Endothelial cell of umbilical vein (primary cell): ENCODE measurements around the gene LZTS2. TPM values are rescaled to one million over a fixed set of nuclear protein-coding genes. Genes with fewer than 3 reads are reported as not detected.

Source experiments
- BruUV-seq: library from RNA; stranded (reverse); fragments of 400-500 nt; replicated peaks from 2 replicates; lab custom pipeline; 2021; lab: Mats Ljungman, UMichigan
- CTCF ChIA-PET: fragments of 300-600, 350-600 bp; sonication (Branson Sonifier 250); formaldehyde crosslinking; loops from one replicate; lab custom pipeline; 2021; ENCODE audit warnings: antibody characterized with exemption, inconsistent platforms; lab: Charles Lee
- POLR2A ChIA-PET: fragments of 300-600, 350-600 bp; sonication (Branson Sonifier 250); formaldehyde crosslinking; loops from one replicate; lab custom pipeline; 2021; ENCODE audit warnings: antibody characterized with exemption, inconsistent platforms; lab: Charles Lee
- DNase-seq: peaks from one replicate; pipeline ENCODE4 v3.0.0-alpha.2; 2011; ENCODE audit warnings: low read depth, low spot score
- FAIRE-seq: peaks from 2 replicates; lab custom pipeline; 2011; peaks lifted over from hg19 to GRCh38; lab: Jason Lieb, UNC
- H2AFZ ChIP-seq: 2 replicates; pipeline ENCODE4 v1.6.0; 2012; ENCODE audit warnings: low read depth, low read length, control low read depth, inconsistent platforms
- H3K27ac ChIP-seq: 2 replicates; pipeline ENCODE4 v1.5.1; 2011; ENCODE audit warnings: low read depth, mild to moderate bottlenecking, control low read depth, low read length, moderate library complexity; ENCODE audit not compliant: insufficient read depth
- H3K27me3 ChIP-seq, 2 experiments: 2 replicates each; pipeline versions ENCODE4 v1.6.0 to v1.6.1; 2011; ENCODE audit warnings: low read length in 2 of 2, mixed read lengths in 1 of 2; ENCODE audit not compliant: control insufficient read depth in 2 of 2, insufficient read depth in 2 of 2
- H3K36me3 ChIP-seq, 2 experiments: 2 replicates in 1 of 2; 3 replicates in 1 of 2; pipeline ENCODE4 v1.5.1; 2011; ENCODE audit warnings: low read length in 2 of 2, mild to moderate bottlenecking in 1 of 2, moderate library complexity in 1 of 2; ENCODE audit not compliant: control insufficient read depth in 2 of 2, insufficient read depth in 2 of 2; ENCODE audit errors: extremely low read depth in 1 of 2
- H3K4me1 ChIP-seq: 3 replicates; pipeline ENCODE4 v1.5.1; 2011; ENCODE audit warnings: mild to moderate bottlenecking, low read length; ENCODE audit not compliant: control insufficient read depth, insufficient read depth; ENCODE audit errors: extremely low read depth
- H3K4me2 ChIP-seq: 2 replicates; pipeline ENCODE4 v1.6.1; 2011; ENCODE audit warnings: low read length, control low read depth, mixed read lengths; ENCODE audit not compliant: insufficient read depth
- H3K4me3 ChIP-seq, 3 experiments: fragments of 200-600 bp in 1 of 3; sonication (generic), shearing (Covaris generic) in 1 of 3; replicated peaks in 1 of 3; 2 replicates each; pipeline ENCODE4 v1.5.1; 2011 to 2016; ENCODE audit warnings: control low read depth in 3 of 3, low read length in 3 of 3, mild to moderate bottlenecking in 2 of 3, inconsistent platforms in 1 of 3, low read depth in 1 of 3, moderate library complexity in 1 of 3; ENCODE audit not compliant: insufficient read depth in 1 of 3
- H3K79me2 ChIP-seq: 2 replicates; pipeline ENCODE4 v1.6.0; 2012; ENCODE audit warnings: low read length, inconsistent platforms; ENCODE audit not compliant: control insufficient read depth, insufficient read depth
- H3K9ac ChIP-seq: replicated peaks from 2 replicates; pipeline ENCODE3; 2011; ENCODE audit warnings: low read length, control low read depth; ENCODE audit not compliant: insufficient read depth; ENCODE audit errors: extremely low read depth
- H3K9me1 ChIP-seq: replicated peaks from 3 replicates; pipeline ENCODE4 v1.6.0; 2011; ENCODE audit warnings: mild to moderate bottlenecking, low read length; ENCODE audit not compliant: control insufficient read depth, insufficient read depth; ENCODE audit errors: extremely low read depth
- H3K9me3 ChIP-seq: replicated peaks from 2 replicates; pipeline ENCODE4 v1.5.1; 2012; ENCODE audit warnings: low read length, inconsistent platforms; ENCODE audit not compliant: control insufficient read depth, insufficient read depth
- H4K20me1 ChIP-seq: replicated peaks from 2 replicates; pipeline ENCODE3; 2011; ENCODE audit warnings: mild to moderate bottlenecking, low read length; ENCODE audit not compliant: control insufficient read depth, insufficient read depth; ENCODE audit errors: extremely low read depth
- CTCF ChIP-seq, 2 donors: IDR thresholded peaks; 1 replicate in 1 of 2; 2 replicates in 1 of 2; pipeline ENCODE4 v1.5.1; 2011; ENCODE audit warnings: low read length in 2 of 2, mild to moderate bottlenecking in 2 of 2, moderate library complexity in 2 of 2, control low read depth in 1 of 2, inconsistent platforms in 1 of 2, low read depth in 1 of 2; ENCODE audit not compliant: insufficient read depth in 1 of 2; ENCODE audit errors: extremely low read depth in 1 of 2
- EZH2 ChIP-seq: IDR thresholded peaks from 2 replicates; pipeline ENCODE4 v1.6.1; 2012; ENCODE audit warnings: borderline replicate concordance, low read depth, mild to moderate bottlenecking, moderate library complexity, low read length, inconsistent platforms; ENCODE audit not compliant: severe bottlenecking
- FOS ChIP-seq: IDR thresholded peaks from 2 replicates; pipeline ENCODE4 v1.6.1; 2011; ENCODE audit warnings: mild to moderate bottlenecking, low read length, moderate library complexity, borderline replicate concordance; ENCODE audit not compliant: insufficient read depth
- GATA2 ChIP-seq: IDR thresholded peaks from 2 replicates; pipeline ENCODE4 v1.7.0; 2011; ENCODE audit warnings: low read depth, mild to moderate bottlenecking, moderate library complexity, mixed read lengths, low read length; ENCODE audit not compliant: insufficient read length, insufficient read depth
- JUN ChIP-seq: IDR thresholded peaks from 2 replicates; pipeline ENCODE4 v1.6.1; 2011; ENCODE audit warnings: borderline replicate concordance, low read depth; ENCODE audit not compliant: insufficient read length, insufficient read depth
- MAX ChIP-seq: IDR thresholded peaks from 2 replicates; pipeline ENCODE4 v1.6.1; 2011; ENCODE audit not compliant: insufficient read depth, insufficient read length
- MYC ChIP-seq: IDR thresholded peaks from one replicate; pipeline ENCODE4 v1.6.1; 2011; ENCODE audit warnings: mild to moderate bottlenecking, low read depth, low read length
- POLR2A ChIP-seq: IDR thresholded peaks from 2 replicates; pipeline ENCODE4 v1.6.1; 2012; ENCODE audit warnings: low read depth, mild to moderate bottlenecking, control low read depth, low read length
- POLR2AphosphoS5 ChIP-seq: IDR thresholded peaks from 2 replicates; pipeline ENCODE4 v1.6.1; 2012; ENCODE audit warnings: low read depth, mild to moderate bottlenecking, control low read depth, low read length, moderate library complexity; ENCODE audit not compliant: insufficient read depth
- dilution Hi-C: fragments of 300-500 bp; cut with MboI; formaldehyde crosslinking; loops from one replicate; pipeline ENCODE4 v1.15.0; 2019; ENCODE audit warnings: low sequenced_read_pairs; ENCODE audit not compliant: extremely low pct_ligation_motif_present
- intact Hi-C: fragments of 100-400 bp; cut with micrococcal nuclease; formaldehyde crosslinking; loops from one replicate; pipeline ENCODE4 v1.10.0; 2022
- polyA plus RNA-seq, 4 experiments: library from polyadenylated mRNA; depleted of rRNA in 3 of 4; stranded (reverse) in 3 of 4; unstranded in 1 of 4; fragments of >200 nt; gene quantifications; 2 replicates each; pipeline versions ENCODE4 v1.2.1 to v1.2.3, GENCODE V29; 2011 to 2012; ENCODE audit warnings: missing spikeins in 1 of 4
- total RNA-seq: library from RNA; stranded (reverse); gene quantifications from 2 replicates; pipeline ENCODE4 v1.2.3, GENCODE V29; 2021

Gene LZTS2
- total and polyA plus RNA-seq, 2 donors (not counting 3 experiments of a cell fraction or from before 2014, with no cell fraction given), result 70.8 to 79.5 TPM

GRCh38 chr10:100960251-100960650 lies 39.4 kb upstream of the LZTS2 start:
- ChIA-PET CTCF (no interaction called here), POLR2A (no interaction called here)
- dilution Hi-C loops, result no loop called here
- H4K20me1 ChIP-seq, result no peaks in the 10 kb centered on the region
- no peaks in the 10 kb centered on the region for H3K9me1 ChIP-seq
- no peak for TF ChIP-seq MAX
- TF ChIP-seq CTCF (IDR thresholded peaks at IDR 0.05; ENCODE audit: extremely low read depth in 1 of 2, insufficient read depth in 1 of 2, low read depth in 1 of 2, low read length in 2 of 2), result no peak
- no peak for TF ChIP-seq POLR2A
- TF ChIP-seq MYC, result no peak
- TF ChIP-seq FOS, result no peak
- TF ChIP-seq GATA2, result no peak
- no peak for TF ChIP-seq EZH2
- no peak for TF ChIP-seq JUN
- no peak for TF ChIP-seq POLR2AphosphoS5
- no peak overlapping the region for H3K4me3 ChIP-seq
- intact Hi-C loops, result no loop called here
- no peak overlapping the region for H3K27ac ChIP-seq
- H3K36me3 ChIP-seq, result peaks cover 7 to 16% of the 10 kb centered on the region in 2 experiments
- H3K79me2 ChIP-seq, result no peaks in the 10 kb centered on the region
- no peak overlapping the region for H3K9ac ChIP-seq
- no TSS peak for BruUV-seq
- no peaks in the 10 kb centered on the region for H3K27me3 ChIP-seq
- no peak overlapping the region for H2AFZ ChIP-seq
- H3K4me2 ChIP-seq, result no peak overlapping the region
- no peaks in the 10 kb centered on the region for H3K9me3 ChIP-seq
- no peak for DNase-seq
- no peak for FAIRE-seq
- H3K4me1 ChIP-seq, result no peaks in the 10 kb centered on the region
